RPMI8226 (cell line): ENCODE results near the gene NKD1.
"Not testable (repeated sequence)": the region's sequence is repeated elsewhere in the genome, so short reads cannot be mapped to it uniquely, and the experiment has no call there.

Experiments used
- DNase-seq: peaks from one replicate; pipeline ENCODE4 v3.0.0-alpha.2; 2015

Gene NKD1

GRCh38 chr16:50560903-50561863, 13.0 kb downstream of the NKD1 start:
- DNase-seq: no peak

- no peak for DNase-seq
Measured at GRCh38 chr16:50562657-50563056, 14.5 kb downstream of the NKD1 start.

GRCh38 chr16:50563989-50564388, 15.8 kb downstream of the NKD1 start:
- no peak for DNase-seq

- no peak for DNase-seq
Measured at GRCh38 chr16:50565428-50565827, 17.2 kb downstream of the NKD1 start.

GRCh38 chr16:50566014-50566962, 18.1 kb downstream of the NKD1 start:
- no peak for DNase-seq

GRCh38 chr16:50567651-50568050, 19.5 kb downstream of the NKD1 start:
- no peak for DNase-seq

- DNase-seq: no peak
Measured at GRCh38 chr16:50568187-50568815, 20.1 kb downstream of the NKD1 start.

GRCh38 chr16:50570354-50570753, 22.2 kb downstream of the NKD1 start:
- DNase-seq: no peak

- no peak for DNase-seq
Measured at GRCh38 chr16:50570808-50571598, 22.8 kb downstream of the NKD1 start.

GRCh38 chr16:50571786-50572185, 23.6 kb downstream of the NKD1 start:
- no peak for DNase-seq

GRCh38 chr16:50572700-50573099, 24.5 kb downstream of the NKD1 start:
- DNase-seq: no peak

GRCh38 chr16:50573279-50573678, 25.1 kb downstream of the NKD1 start:
- DNase-seq: no peak

- DNase-seq: no peak
Measured at GRCh38 chr16:50573947-50574744, 25.9 kb downstream of the NKD1 start.

GRCh38 chr16:50574745-50575136, 26.5 kb downstream of the NKD1 start:
- DNase-seq: no peak

GRCh38 chr16:50575743-50576142, 27.5 kb downstream of the NKD1 start:
- no peak for DNase-seq

GRCh38 chr16:50576403-50577113, 28.4 kb downstream of the NKD1 start:
- no peak for DNase-seq

GRCh38 chr16:50578137-50578536, 29.9 kb downstream of the NKD1 start:
- peak; percentile 16 for DNase-seq

- DNase-seq: not testable (repeated sequence)
Measured at GRCh38 chr16:50579373-50579772, 31.2 kb downstream of the NKD1 start.

GRCh38 chr16:50580180-50580798, 32.1 kb downstream of the NKD1 start:
- DNase-seq: no peak

- DNase-seq: no peak
Measured at GRCh38 chr16:50581845-50582244, 33.6 kb downstream of the NKD1 start.
